SHP77 treated with DMSO at 0.1 percent for 48 hours (cell line): ENCODE results near the gene MEGF6.

Source experiments
- DNase-seq: peaks from one replicate; lab custom pipeline; 2025; lab: John Stamatoyannopoulos, UW

Gene MEGF6

GRCh38 chr1:3644273-3644672 is 33.0 kb upstream of the MEGF6 start:
- DNase-seq: no peak

- no peak for DNase-seq
Measured at GRCh38 chr1:3642919-3643675, 31.8 kb upstream of the MEGF6 start.

- DNase-seq: no peak
Measured at GRCh38 chr1:3641816-3642215, 30.5 kb upstream of the MEGF6 start.

- DNase-seq: no peak
Measured at GRCh38 chr1:3641046-3641760, 29.9 kb upstream of the MEGF6 start.

- no peak for DNase-seq
Measured at GRCh38 chr1:3640121-3640837, 29.0 kb upstream of the MEGF6 start.

- no peak for DNase-seq
Measured at GRCh38 chr1:3639397-3639911, 28.1 kb upstream of the MEGF6 start.

- DNase-seq: no peak
Measured at GRCh38 chr1:3638676-3639075, 27.4 kb upstream of the MEGF6 start.

- DNase-seq: no peak
Measured at GRCh38 chr1:3638027-3638426, 26.7 kb upstream of the MEGF6 start.

GRCh38 chr1:3636531-3636930 is 25.2 kb upstream of the MEGF6 start:
- no peak for DNase-seq

GRCh38 chr1:3636080-3636479 is 24.8 kb upstream of the MEGF6 start:
- no peak for DNase-seq

GRCh38 chr1:3634059-3634800 is 22.9 kb upstream of the MEGF6 start:
- DNase-seq: no peak

GRCh38 chr1:3633344-3634058 is 22.2 kb upstream of the MEGF6 start:
- DNase-seq: no peak

GRCh38 chr1:3632716-3633343 is 21.5 kb upstream of the MEGF6 start:
- DNase-seq: no peak

GRCh38 chr1:3632298-3632697 is 21.0 kb upstream of the MEGF6 start:
- DNase-seq: no peak

- no peak for DNase-seq
Measured at GRCh38 chr1:3631320-3632260, 20.3 kb upstream of the MEGF6 start.

GRCh38 chr1:3630914-3631313 is 19.6 kb upstream of the MEGF6 start:
- DNase-seq: no peak

GRCh38 chr1:3630161-3630611 is 18.9 kb upstream of the MEGF6 start:
- no peak for DNase-seq

- no peak for DNase-seq
Measured at GRCh38 chr1:3629561-3630160, 18.4 kb upstream of the MEGF6 start.

GRCh38 chr1:3628445-3628844 is 17.1 kb upstream of the MEGF6 start:
- DNase-seq: no peak
